Stomach smooth muscle (tissue), 2 donors: Measurements from ENCODE around the gene AP3D1.
"Not testable (repeated sequence)": the region's sequence is repeated elsewhere in the genome, so short reads cannot be mapped to it uniquely, and the experiment has no call there.

Experiments used
- H3K27ac ChIP-seq: one replicate; pipeline ENCODE4 v1.7.0; 2013; ENCODE audit warnings: mild to moderate bottlenecking, low read length, inconsistent platforms
- H3K27me3 ChIP-seq, 2 donors: one replicate each; pipeline ENCODE4 v1.7.0; 2013; ENCODE audit warnings: low read length in 2 of 2; ENCODE audit not compliant: insufficient read depth in 2 of 2, control insufficient read depth in 1 of 2
- H3K36me3 ChIP-seq, 2 donors: one replicate each; pipeline ENCODE4 v1.7.0; 2013; ENCODE audit warnings: low read length in 2 of 2; ENCODE audit not compliant: control insufficient read depth in 2 of 2, insufficient read depth in 2 of 2
- H3K4me1 ChIP-seq: one replicate; pipeline ENCODE4 v1.7.0; 2013; ENCODE audit warnings: low read length; ENCODE audit not compliant: control insufficient read depth, insufficient read depth
- H3K4me3 ChIP-seq, 2 donors: one replicate each; pipeline ENCODE4 v1.7.0; 2013; ENCODE audit warnings: low read length in 2 of 2
- H3K9ac ChIP-seq, 2 donors: one replicate each; pipeline ENCODE4 v1.7.0; 2013; ENCODE audit warnings: low read length in 2 of 2, mild to moderate bottlenecking in 1 of 2
- H3K9me3 ChIP-seq, 2 donors: one replicate each; pipeline ENCODE4 v1.7.0; 2013; ENCODE audit warnings: low read length in 2 of 2; ENCODE audit not compliant: control insufficient read depth in 2 of 2
- donor health status: healthy.
- donor health status: Pancreatic carcinoma.

AP3D1 gene

DNA sequence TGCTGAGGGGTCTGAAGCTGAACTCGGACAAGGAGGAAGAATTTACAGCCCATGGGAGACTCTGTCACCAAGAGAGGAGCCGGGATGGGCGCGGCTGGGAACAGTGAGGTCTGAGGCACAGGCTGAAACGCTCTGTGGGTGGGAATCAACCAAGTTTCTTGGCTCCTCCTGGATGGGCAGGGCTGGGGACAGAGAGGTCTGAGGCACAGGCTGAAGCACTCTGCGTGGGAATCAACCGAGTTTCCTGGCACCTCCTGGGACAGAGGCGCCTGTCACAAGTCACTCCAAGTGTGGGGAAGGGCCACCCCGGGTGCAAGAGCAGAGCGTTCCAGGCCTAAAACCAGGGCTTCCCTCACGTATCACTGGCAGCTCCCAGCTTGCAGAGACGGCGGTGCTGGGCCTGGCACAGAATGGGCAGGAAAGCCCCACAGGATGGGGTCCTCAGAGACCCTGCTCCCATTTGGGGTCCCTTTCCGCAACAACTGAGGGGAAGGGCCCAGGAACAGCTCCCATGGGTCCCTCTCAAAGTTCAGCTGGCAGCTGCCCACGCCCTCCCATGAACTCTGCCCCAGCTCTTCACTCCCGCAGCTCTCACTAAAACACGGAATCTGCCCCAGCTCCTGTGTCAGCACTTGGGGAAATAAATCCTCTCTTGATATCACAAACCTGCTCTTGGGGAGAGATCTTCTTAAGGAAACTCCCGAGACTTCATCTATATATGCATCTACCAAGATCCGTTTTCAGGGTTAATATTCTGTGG lies 18.5 kb downstream of the AP3D1 start:
- peaks cover 25 to 43% of the 10 kb centered on the region in 2 donors for H3K36me3 ChIP-seq

DNA sequence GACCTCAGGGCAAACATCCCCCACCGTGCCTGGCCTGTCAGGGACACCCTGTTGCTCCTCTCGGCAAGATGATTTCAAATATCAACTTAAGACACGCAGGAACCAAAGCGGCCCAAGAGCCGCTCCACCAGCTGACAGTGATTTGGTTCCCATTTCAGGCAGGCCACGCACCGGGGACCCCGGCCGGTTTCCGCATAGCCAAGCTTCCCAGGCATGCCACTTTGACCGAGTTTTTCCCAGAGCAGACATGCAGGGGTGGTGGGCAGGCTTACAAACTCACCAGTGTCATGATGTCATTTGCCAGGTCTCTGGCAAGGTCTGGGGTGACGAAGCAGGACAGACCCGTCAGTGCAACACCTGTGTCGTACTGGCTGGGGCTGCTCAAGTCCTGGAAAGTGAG lies 19.2 kb downstream of the AP3D1 start:
- H3K4me1 ChIP-seq: no peaks in the 10 kb centered on the region
- no peaks in the 10 kb centered on the region for H3K27me3 ChIP-seq
- H3K36me3 ChIP-seq: peaks cover 29 to 40% of the 10 kb centered on the region in 2 donors
- H3K4me3 ChIP-seq: no peak overlapping the region
- no peaks in the 10 kb centered on the region for H3K9me3 ChIP-seq
- no peak overlapping the region for H3K27ac ChIP-seq
- H3K9ac ChIP-seq: no peak overlapping the region

More for the DNA sequence above, 18.5 kb downstream of the AP3D1 start:
- Histone ChIP-seq H3K4me1 (no peaks in the 10 kb centered on the region), H3K27ac (no peak overlapping the region), H3K9me3 (no peaks in the 10 kb centered on the region), H3K9ac (no peak overlapping the region), H3K27me3 (no peaks in the 10 kb centered on the region), H3K4me3 (no peak overlapping the region)

DNA sequence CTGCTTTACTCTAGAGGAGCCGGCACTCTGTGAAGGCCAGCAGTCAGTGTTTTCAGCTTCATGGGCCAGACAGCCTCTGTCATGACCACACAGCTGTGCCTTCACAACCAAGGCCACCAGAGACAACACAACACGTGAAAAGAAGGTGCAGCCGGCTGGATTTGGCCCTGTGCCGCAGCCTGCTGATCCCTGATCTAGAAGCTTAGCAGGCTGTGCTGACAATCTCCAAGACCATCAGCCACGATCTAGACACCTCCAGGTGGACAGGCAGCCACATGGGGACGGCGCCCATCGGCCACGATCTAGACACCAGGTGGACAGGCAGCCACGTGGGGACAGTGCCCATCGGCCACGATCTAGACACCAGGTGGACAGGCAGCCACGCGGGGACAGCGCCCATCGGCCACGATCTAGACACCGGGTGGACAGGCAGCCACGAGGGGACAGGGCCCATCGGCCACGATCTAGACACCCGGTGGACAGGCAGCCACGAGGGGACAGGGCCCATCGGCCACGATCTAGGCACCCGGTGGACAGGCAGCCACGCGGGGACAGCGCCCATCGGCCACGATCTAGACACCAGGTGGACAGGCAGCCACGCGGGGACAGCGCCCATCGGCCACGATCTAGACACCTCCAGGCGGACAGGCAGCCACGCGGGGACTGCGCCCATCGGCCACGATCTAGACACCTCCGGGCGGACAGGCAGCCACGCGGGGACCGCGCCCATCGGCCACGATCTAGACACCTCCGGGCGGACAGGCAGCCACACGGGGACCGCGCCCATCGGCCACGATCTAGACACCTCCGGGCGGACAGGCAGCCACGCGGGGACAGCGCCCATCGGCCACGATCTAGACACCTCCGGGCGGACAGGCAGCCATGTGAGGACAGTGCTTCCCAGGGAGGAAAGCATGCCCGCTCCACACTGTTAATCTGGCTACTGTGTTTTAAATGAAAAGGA lies 20.1 kb downstream of the AP3D1 start:
- not testable (repeated sequence) for H3K9ac ChIP-seq, H3K4me3 ChIP-seq, H3K9me3 ChIP-seq, H3K27me3 ChIP-seq, H3K27ac ChIP-seq, H3K4me1 ChIP-seq
- H3K36me3 ChIP-seq: peaks cover 26 to 40% of the 10 kb centered on the region in 2 donors

DNA sequence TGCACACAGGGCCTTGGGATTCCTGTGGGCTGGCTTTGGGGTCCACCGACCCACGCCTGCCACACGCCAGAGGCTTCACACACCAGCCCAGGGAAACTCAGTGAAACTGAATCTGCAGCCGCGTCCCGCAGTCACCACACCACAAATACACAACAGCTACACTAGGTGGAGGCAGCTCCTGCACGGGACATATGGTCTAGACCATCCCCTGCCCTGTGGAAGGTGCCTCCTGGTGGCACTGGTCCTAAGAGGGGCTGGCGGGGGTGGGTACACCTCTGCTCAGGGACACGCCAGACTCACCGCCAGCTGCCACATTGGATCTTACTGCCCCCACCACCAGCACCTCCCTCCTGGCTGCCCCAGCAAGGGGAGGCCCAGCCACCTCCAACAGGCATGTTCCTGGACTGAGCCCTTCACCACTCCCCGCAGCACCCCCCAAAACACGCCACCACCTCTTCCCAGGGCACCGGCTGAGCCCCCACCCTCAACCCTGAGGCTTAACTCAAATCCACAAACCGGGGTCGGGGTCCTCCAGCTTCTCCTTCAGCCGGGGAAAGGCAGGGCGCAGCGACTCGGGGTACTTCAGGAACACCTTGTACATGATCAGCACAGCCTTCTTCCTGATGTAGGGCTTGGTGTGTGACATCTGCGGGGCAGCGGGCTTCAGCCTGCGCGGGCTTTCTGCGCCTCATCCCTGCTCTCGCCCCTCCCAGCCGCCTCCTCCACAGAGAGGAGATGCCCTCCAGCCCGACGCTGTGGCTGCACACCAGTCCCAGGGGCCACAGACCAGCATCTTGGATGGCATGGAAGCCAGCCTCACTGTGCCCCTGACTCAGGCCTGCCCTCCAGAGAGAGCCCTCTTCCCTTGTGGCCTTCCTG lies 21.2 kb downstream of the AP3D1 start:
- no peak overlapping the region for H3K4me3 ChIP-seq
- H3K4me1 ChIP-seq: no peaks in the 10 kb centered on the region
- peaks cover 26 to 37% of the 10 kb centered on the region in 2 donors for H3K36me3 ChIP-seq
- H3K9me3 ChIP-seq: no peaks in the 10 kb centered on the region
- no peak overlapping the region for H3K9ac ChIP-seq
- H3K27me3 ChIP-seq: no peaks in the 10 kb centered on the region
- no peak overlapping the region for H3K27ac ChIP-seq

DNA sequence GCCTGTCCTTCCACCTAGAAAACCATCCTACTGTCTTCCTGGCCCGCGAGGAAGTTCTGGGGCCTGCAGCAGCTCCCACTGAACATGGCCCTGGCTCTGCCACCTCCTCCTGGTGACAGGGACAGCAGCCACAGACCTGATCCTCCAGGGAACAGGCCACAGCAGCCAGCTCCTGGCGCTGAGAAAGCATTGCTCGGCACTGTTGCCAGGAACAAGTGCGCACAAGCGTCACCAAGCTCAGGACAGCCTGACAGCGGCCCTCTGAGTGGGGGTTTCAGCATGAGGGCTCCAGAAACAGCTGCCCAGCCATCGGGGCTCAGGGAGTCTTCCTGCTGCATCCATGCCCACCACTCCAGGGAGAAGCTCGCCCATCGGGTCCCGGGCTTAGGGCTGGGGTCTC lies 21.9 kb downstream of the AP3D1 start:
- Histone ChIP-seq H3K9me3 (no peaks in the 10 kb centered on the region), H3K27me3 (no peaks in the 10 kb centered on the region), H3K4me1 (no peaks in the 10 kb centered on the region), H3K36me3 (peaks cover 26 to 37% of the 10 kb centered on the region in 2 donors), H3K9ac (no peak overlapping the region), H3K27ac (no peak overlapping the region), H3K4me3 (no peak overlapping the region)

DNA sequence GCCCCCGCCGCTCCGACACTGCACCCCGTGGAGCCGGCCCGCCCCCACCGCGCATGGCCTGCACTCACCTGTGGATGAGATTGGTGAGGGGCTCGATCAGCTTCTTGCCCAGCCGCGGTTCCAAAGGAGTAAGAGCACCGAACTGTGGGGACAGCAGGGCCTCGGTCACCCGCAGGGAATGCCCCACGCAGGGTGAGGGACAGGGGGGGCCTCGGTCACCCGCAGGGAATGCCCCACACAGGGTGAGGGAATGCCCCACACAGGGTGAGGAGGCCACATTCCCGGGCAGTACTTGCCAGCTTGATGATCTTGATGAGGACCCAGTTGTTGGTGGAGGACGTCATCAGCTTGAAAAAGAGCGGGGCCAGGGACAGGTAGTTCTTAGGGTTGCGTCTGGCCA lies 22.3 kb downstream of the AP3D1 start:
- H3K36me3 ChIP-seq: peaks cover 26 to 37% of the 10 kb centered on the region in 2 donors

DNA sequence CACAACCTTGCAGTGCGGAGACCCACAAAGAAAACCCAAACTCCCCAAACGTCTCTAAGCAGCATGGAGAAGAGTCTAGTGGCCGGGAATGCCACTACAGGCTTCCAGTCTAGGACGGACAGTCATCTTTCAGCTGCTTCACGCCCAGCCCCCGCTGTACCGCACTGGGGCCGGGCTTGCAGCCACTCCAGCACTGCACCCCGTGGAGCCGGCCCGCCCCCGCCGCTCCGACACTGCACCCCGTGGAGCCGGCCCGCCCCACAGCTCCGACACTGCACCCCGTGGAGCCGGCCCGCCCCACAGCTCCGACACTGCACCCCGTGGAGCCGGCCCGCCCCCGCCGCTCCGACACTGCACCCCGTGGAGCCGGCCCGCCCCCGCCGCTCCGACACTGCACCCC lies 23.1 kb downstream of the AP3D1 start:
- H3K9me3 ChIP-seq, H3K4me3 ChIP-seq, H3K27ac ChIP-seq, H3K4me1 ChIP-seq, H3K27me3 ChIP-seq, H3K9ac ChIP-seq: not testable (repeated sequence)
- H3K36me3 ChIP-seq: peaks cover 32 to 43% of the 10 kb centered on the region in 2 donors

More for the DNA sequence above, 22.3 kb downstream of the AP3D1 start:
- no peaks in the 10 kb centered on the region for H3K9me3 ChIP-seq
- no peaks in the 10 kb centered on the region for H3K4me1 ChIP-seq
- H3K27me3 ChIP-seq: no peaks in the 10 kb centered on the region
- no peak overlapping the region for H3K9ac ChIP-seq
- no peak overlapping the region for H3K27ac ChIP-seq
- no peak overlapping the region for H3K4me3 ChIP-seq

DNA sequence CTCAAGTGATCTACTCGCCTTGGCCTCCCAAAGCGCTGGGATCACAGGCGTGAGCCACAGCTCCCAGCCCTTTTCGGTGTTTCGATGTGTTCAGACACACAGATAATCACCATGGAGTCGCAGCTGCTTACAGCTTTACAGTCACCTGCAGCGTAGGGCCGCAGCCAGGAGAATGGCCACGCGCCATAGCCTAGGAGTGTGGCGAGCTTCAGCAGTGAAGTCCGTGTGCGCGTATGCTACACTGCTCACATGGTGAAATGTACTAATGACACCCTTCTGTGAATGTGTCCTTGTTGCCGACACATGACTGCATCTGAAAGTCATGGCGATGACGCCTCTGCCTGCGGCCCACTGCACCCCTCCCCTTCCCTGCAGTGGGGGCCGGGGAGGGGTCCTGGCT lies 23.6 kb downstream of the AP3D1 start:
- Histone ChIP-seq H3K9ac (no peak overlapping the region), H3K4me1 (no peaks in the 10 kb centered on the region), H3K4me3 (no peak overlapping the region), H3K36me3 (peaks cover 37 to 47% of the 10 kb centered on the region in 2 donors), H3K27ac (no peak overlapping the region), H3K27me3 (no peaks in the 10 kb centered on the region), H3K9me3 (no peaks in the 10 kb centered on the region)

DNA sequence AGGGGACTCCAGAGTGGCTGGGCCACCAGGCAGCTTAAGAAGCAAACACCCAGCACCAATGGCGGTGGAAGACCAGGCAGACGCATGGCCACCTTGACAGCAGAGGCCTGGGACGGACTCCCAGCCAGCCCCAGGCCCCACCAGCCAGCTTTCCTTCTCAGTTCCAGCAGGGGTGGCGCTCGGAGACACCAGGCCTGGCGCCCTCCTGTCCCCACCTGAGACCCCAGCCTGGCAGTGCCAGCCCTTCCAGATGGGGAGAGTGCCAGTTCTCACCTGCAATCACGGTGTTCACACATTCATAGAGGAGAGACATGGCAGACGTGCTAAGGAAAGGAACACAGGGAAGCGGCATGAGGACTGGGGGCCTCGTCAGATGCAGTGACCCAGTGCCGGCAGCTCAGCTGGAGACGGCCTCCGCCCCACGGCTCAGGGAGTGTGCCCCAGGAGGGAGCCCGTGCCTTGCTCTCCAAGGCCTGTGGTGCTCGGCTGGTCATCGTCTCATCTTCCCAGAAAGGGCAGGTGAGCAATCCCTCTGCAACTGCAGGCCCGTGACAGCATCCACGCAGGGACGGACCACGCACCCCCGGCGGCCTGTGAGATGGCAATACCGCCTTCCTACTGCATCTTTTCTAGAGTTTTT lies 24.4 kb downstream of the AP3D1 start:
- Histone ChIP-seq H3K27ac (no peak overlapping the region), H3K9me3 (no peaks in the 10 kb centered on the region), H3K36me3 (peaks cover 37 to 40% of the 10 kb centered on the region in 2 donors), H3K4me3 (no peak overlapping the region), H3K27me3 (no peaks in the 10 kb centered on the region), H3K9ac (no peak overlapping the region), H3K4me1 (no peaks in the 10 kb centered on the region)
